GM18907 (cell line): ENCODE measurements around the gene AIMP2.
A peak's percentile ranks its signal among the peaks of the same experiment; 100 is the strongest.
"Not testable (repeated sequence)": the region's sequence is repeated elsewhere in the genome, so short reads cannot be mapped to it uniquely, and the experiment has no call there.

Source experiments
- ATAC-seq: cut with Tn5 transposase; IDR thresholded peaks from one replicate; pipeline ENCODE4 v1.9.1; 2021; ENCODE audit warnings: mild to moderate bottlenecking, moderate library complexity; ENCODE audit not compliant: unreplicated experiment

Gene AIMP2

GRCh38 chr7:6008668-6009611, at the start of gene AIMP2, which contains the start of gene PMS2:
Gene AIMP2 (plus strand): TSS chr7:6009272. CDS start chr7:6009364, 92 bp downstream.
Gene PMS2 (minus strand): TSS chr7:6009049. CDS start chr7:6009019, 30 bp downstream.
- ATAC-seq: peak; percentile 96

- not testable (repeated sequence) for ATAC-seq
Observed at GRCh38 chr7:5963205-5963604, 45.9 kb upstream of the AIMP2 start.

- not testable (repeated sequence) for ATAC-seq
Observed at GRCh38 chr7:5963810-5964209, 45.3 kb upstream of the AIMP2 start.

GRCh38 chr7:5970347-5970911, 38.6 kb upstream of the AIMP2 start, which contains the start of gene RSPH10B:
Gene RSPH10B (minus strand): TSS chr7:5970689. CDS start chr7:5967116, 3,573 bp downstream.
- ATAC-seq: not testable (repeated sequence)

- ATAC-seq: not testable (repeated sequence)
Observed at GRCh38 chr7:5973580-5973979, 35.5 kb upstream of the AIMP2 start.

GRCh38 chr7:5979680-5980314, 29.3 kb upstream of the AIMP2 start:
- ATAC-seq: not testable (repeated sequence)

- not testable (repeated sequence) for ATAC-seq
Observed at GRCh38 chr7:5987061-5987460, 22.0 kb upstream of the AIMP2 start.

GRCh38 chr7:5997210-5997808, 11.8 kb upstream of the AIMP2 start:
- ATAC-seq: no peak

- ATAC-seq: no peak
Observed at GRCh38 chr7:6007386-6007785, 1.7 kb upstream of the AIMP2 start.

GRCh38 chr7:6007835-6008590, 1.1 kb upstream of the AIMP2 start:
- not testable (repeated sequence) for ATAC-seq

- ATAC-seq: not testable (repeated sequence)
Observed at GRCh38 chr7:6010370-6010769, 1.3 kb downstream of the AIMP2 start.

GRCh38 chr7:6011541-6011940, 2.5 kb downstream of the AIMP2 start:
- ATAC-seq: no peak

- ATAC-seq: no peak
Observed at GRCh38 chr7:6012355-6013104, 3.5 kb downstream of the AIMP2 start.

- no peak for ATAC-seq
Observed at GRCh38 chr7:6015917-6016652, 7.0 kb downstream of the AIMP2 start.

- no peak for ATAC-seq
Observed at GRCh38 chr7:6016653-6016966, 7.5 kb downstream of the AIMP2 start.

GRCh38 chr7:6020371-6021286, 11.6 kb downstream of the AIMP2 start:
- no peak for ATAC-seq

- no peak for ATAC-seq
Observed at GRCh38 chr7:6022707-6023106, 13.6 kb downstream of the AIMP2 start.

GRCh38 chr7:6023974-6024435, 14.9 kb downstream of the AIMP2 start:
- ATAC-seq: no peak
